NCI-H128 (cell line): ENCODE results near the gene NTM.

Experiments
- DNase-seq: peaks from one replicate; lab custom pipeline; 2025; ENCODE audit not compliant: unreplicated experiment; lab: John Stamatoyannopoulos, UW

Gene NTM

DNA sequence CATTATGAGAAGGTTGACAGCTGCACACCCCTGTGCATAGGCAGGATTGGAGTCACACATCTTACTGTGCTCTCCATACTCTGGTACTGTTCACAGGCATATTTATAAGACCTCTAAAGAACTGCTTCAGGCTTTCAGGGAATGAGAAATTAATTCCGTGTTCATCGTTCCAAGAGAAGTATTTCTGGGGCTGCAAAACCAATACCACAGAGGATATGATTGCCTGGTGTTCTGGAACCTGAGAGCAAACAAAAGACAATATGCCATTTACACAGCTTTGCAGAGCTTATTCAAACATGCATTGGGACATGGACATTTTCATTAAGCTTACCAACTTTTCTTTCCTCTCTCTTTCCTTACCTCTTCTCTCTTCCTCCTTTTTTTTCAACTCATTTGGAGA lies 388.7 kb downstream of the NTM start:
- no peak for DNase-seq

DNA sequence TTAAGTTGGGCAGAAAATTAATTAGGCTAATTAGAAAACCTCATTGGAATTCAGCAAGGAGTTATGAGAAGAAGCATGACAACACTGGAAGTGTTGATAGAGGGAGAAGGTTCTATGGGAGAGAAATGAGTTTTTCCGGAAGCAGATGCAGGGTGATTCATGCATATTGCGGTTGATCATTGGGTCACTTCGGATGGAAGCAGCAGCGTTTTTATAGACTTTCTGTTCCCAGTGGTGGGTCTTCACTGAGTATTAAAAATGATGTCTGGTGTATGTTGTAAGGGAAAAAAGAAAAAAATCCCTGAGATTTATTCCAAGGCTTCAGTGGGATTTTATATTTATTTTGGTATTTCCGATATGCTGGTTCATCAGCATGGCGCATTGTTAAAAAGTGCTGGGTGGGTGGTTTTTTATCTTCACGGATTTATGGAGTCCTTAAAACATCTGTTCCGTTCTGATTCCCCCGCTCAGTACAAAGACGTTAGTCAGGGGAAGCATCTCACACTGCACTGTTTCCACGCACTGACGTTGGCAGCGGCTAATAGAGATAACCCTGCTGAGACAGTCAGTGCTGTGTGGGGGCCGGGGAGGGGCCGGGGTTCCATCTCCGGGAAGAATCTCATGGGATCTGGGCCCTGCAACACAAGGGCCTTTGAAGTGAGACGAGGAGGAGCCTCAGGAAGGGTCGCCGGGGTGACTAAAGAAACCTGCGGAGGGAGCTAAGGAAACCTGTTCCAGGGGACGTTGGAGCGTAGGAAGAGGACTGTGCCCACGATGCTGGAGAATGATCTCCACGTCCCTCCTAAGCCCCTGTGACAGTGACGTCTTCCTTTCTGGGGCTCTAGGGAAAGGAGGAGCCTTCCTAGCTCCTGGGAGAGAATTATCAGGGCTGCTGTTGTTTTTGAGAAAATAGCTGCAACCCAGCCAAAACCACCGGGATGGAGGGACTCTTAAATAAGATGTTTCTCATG lies 390.0 kb downstream of the NTM start:
- DNase-seq = no peak

DNA sequence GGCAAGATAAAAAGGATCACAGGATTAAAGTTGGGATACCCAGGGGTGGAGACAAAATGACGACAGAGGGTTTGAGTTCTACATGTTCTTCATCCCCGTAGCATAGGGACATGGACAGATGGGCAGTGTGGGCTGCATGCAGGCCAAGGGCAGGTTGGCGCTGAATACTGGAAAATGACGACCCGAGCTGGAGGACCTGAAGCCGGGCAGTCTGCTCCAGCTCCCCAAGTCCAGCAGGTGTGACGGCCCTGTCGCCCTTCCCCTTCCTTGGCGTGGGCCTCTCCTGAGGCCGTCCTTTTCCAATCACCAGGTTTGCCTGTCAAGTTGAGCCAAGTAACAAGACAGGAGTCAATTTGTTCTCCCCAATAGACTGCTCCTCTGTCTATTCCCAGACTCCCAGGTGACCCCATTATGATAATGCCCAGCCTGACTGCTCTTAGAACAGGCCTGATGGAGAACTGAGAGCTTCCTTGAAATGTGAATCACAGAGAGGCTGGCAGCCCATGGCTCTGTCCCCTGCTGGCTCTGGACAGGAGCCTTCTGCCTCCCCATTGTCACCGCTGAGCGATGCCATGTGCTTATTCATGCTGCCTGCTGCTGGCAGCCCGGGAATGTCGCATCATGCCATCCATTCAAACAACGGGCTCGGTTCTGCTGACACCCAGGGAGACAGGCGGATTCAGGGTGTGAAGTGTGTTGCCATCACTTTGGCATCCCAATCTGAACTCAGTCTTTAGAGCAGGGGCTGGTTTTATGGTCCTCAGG lies 392.1 kb downstream of the NTM start:
- DNase-seq = no peak

DNA sequence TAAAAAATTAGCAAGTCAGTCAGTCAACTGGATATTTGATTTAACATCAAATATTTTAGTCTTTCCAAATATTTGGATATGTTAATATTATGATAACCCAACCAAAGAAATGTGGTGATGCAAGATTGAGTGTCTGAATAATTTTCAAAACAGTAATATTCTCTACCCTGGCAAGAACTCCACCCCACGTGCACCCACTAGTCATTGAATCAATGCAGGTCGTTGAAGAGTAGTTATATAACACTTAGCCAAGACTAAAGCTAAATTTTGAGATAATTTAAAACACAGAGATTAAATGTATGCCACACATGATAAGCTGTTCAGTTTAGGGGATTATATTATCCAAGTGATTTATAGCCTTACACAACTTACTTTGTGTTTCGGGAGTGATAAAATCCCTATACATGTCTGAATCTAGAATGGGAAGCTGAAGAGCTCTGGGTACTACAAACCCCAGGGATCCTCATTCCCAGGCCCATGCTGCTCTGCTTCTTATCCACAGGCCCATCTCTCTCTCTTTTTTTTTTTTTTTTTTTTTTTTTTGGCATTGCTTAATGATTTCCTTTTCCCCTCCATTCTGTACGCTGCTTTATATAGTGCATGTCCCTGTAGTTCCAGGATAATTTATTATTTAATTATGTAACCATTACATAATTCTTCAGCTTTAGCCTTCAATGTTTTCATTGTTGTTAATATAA lies 392.9 kb downstream of the NTM start:
- DNase-seq = no peak

DNA sequence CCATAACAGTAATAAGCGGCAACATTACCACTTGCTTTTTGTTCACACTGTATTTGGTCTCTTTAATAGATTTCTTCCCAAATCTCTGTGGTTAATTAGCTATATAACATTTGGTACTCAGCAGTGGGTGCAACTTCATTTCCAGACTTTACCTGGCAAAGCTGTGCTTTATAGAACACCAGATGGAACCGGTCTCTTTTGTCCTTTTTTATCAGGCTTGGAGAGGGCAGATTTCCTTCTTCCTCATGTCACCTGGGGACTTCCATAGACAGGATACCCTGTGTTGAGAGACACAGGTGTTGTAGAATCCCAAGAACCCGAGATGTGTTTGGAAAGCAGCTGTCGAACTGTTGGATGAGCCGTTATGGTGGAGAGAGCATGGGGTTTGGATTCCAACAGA lies 393.7 kb downstream of the NTM start:
- DNase-seq = no peak

DNA sequence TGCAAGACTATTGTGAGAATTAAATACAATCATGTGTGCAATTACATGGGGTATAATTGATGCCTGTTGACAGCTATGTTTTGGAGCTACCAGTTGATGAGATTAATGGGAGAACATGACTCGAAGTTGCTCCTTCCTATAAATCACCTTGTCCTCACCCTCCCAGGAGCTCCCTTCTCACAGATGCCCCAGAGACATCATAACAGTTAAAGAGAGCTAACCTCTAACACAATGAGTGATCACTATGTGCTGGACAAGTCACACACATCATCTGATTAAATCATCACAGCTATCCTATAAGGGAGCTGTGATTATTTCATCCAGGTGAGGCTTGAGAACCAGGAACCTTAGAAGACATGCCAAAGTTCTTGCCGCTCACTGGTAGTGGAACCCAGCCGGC lies 394.2 kb downstream of the NTM start:
- no peak for DNase-seq

DNA sequence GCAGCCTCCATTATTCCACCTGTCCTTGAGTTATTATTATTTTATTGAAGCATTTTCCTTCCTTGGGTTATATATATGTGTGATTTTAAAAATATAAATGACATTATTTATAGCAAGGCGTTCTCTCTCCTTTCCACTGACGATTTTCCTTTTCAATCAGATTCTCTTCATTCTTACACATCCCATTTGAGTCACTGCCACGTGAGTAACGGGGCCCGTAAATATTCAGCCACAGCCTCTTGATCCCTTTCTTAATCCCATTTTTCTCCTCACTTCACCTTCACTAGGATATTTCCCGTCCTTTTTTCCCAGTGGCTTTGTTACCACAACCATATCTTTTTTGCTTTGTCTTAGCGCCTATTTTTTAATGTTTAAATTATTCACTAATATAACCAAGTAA lies 396.2 kb downstream of the NTM start:
- DNase-seq = no peak

DNA sequence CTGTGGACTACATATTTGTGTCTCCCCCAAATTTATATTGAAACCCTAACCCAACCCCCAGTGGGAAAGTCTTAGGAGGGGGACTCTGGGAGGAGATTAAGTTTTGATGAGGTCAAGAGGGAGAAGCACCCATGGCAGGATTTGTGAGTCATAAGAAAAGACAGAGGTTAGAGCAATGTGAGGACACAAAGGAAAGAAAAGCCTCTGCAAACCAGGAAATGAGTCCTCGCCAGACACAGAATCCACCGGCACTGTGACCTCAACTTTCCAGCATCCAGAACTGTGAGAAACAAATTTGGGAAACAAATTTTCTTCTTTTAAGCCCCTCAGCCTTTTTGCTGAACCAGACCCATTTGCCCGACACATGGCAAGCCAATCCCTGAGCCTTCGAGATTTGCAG lies 397.0 kb downstream of the NTM start:
- no peak for DNase-seq

DNA sequence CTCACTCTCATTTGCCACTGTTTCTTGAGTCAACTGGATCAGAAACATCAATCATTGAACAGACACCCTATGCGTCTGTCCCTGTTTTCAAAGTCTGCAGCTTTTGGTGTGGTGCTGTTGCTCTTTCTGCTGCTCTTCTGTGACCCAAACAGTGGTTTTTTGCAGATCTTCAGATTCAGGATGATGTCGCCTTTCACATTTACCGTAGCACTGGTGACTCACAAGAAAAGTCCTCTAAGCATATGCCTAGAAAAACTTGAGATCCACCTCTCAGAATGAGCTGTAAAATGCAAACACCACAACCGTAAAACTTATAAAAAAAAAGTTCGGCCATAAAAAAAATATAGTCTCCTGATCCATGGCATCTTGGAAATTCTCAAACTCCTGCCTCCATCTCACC lies 400.4 kb downstream of the NTM start:
- no peak for DNase-seq

DNA sequence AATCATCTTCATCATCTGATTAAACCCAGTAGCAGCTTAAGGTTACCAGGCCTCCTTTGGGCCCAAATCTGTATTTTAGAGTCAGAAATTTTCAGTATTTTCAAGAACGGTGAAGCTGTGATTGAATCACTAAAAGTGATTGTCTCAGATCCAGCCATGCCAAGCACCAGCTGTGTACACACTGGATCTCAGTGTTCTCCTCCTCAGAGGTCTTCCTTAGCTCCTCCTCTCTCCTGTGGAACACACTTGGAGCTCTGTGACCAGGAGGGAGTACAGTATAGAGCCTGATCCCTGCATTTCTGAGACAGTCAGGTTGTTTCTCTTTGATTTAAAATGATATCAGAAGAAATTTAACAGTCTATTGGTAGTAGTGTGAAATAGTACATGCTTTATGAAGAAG lies 401.1 kb downstream of the NTM start:
- no peak for DNase-seq

DNA sequence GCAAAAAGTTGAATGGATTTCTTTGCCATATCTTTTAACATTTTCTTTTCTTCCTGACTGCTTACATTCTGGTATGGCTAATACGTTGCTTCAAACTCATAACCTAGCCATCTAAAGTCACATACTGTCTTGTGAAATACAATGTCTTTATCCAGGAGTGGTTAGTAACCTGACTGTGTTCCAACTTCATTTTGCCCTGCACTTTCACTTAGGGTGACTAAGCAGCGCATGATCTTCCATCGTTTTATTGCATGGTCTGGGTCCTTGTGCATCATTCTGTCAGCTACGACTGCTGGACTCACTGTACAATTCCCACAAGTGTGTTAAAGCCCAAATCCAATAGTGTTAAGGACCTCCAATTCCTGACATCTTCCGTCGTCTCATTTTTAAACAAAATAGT lies 403.2 kb downstream of the NTM start:
- DNase-seq = no peak

DNA sequence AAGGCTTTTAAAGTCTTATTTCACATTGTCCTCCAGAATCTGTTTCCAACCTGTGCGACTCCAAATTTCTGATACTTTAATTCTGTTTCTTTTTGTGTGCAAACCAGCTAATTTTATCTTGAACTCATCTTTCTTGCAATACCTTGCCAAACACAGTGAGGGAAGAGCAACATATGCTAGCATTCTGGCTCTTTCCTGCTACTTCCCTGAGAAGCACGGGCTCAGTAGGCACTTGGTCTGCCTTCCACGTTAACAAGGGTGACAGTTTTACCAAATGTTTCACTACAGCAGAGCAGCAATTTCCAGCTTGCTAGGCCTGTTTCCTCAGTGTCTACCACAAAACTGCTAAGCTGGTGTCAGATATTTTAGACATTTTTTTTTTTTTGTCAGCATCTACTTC lies 405.8 kb downstream of the NTM start:
- no peak for DNase-seq

DNA sequence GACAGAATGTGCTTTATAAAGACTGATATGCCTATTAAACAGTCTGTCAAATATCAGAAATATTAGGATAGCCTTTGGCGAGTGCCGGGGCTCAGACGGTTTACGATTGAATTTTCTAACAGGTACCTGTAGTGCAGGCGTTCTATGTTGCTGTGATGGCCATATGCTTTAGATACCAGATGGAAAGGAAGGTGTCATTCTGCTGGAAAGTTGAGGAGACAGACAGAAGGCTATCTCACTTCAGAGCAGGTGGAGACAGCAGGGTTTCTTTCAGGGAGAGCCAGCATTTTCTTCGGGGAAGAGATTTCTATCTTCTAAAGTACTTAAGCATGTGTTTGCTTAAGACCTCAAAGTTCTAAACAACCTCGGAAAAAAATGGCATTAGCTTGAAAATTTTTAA lies 415.4 kb downstream of the NTM start:
- no peak for DNase-seq

DNA sequence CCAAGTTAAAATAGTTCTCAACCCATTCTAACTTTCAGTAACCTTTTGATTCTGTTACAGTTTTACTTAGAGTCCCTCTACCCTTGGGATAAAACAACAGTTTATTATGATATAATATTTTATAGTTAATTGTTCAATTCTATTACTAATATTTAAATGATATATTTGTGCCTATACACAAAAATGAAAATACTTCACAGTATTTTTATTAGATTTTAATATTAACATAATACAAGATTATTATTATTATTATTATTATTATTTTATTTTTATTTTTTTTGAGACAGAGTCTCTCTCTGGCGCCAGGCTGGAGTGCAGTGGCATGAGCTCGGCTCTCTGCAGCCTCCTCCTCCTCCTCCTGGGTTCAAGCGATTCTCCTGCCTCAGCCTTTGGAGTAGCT lies 416.7 kb downstream of the NTM start:
- DNase-seq = no peak

DNA sequence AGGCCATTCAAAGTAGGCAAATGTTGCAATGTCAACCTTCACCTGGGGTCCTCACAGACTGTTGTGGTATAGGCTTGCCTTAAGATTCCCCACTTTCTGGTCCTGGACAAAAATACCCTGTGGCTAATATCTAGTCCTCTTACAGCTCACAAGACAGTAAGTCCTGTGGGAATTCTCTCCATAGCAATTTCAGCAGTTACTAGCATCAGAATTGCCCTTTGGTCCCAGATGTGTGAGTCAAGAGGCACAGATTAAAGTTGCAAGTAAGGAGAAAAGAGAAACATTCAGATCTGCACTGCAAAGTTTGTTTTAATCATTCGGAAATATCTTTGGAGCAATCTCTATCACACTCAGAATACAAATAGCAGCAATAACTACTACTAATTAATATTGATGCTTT lies 420.2 kb downstream of the NTM start:
- no peak for DNase-seq

DNA sequence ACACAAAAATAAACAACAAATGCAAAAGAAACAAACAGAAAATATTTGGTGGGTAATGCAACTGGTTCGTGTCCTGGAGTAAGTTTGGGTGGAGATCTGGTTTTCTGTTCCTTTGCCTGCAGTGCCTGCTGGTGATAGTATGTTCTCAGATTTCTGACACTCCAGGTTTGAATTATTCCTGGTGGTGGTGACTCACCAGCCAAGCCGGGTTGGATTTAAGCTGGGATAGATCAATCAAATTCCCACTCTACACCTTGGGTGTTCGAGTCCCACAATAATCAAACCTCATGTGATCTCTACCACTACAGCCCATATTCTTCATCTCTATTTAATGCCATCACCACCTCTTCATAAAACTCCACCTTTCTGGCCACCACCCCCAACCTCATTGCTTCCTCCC lies 421.8 kb downstream of the NTM start:
- no peak for DNase-seq

DNA sequence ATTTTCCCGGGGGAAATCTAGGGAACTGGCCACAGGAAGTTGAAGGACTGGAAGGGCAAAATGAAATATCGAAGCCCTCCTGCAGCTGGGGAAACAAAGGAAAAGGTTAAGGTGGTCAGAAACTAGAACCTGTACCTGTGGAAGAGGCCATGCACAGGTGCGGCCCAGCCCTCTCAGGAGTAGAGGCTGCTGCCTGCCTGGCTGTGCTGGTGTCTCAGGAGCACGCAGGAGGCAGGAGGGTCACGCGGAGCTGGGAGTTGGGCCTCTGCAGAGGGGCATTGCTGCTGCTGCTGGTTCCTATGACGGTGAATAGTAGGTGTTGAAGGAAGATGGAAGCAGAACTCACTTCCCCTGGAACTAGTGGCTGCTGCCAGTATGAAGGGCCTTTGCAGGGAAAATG lies 425.7 kb downstream of the NTM start:
- no peak for DNase-seq

DNA sequence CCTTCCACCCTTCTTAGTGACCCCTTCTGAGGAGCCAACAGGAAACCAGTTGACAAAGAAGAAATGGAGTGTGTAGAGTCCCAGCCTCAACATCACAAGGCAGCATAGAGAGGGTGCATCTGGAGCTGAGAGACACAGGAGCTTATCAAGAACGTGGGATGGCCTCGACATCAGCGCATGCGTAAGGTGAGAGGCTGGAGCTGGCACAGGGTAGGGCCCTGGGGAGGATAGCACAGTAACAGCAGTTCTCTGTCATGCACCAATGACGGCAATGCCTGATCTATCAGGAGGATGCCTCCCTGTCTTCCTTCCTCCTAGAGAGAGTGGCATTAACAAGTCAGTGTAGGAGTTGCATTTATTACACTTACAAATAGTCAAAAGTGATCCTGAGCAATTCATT lies 426.1 kb downstream of the NTM start:
- DNase-seq = no peak

DNA sequence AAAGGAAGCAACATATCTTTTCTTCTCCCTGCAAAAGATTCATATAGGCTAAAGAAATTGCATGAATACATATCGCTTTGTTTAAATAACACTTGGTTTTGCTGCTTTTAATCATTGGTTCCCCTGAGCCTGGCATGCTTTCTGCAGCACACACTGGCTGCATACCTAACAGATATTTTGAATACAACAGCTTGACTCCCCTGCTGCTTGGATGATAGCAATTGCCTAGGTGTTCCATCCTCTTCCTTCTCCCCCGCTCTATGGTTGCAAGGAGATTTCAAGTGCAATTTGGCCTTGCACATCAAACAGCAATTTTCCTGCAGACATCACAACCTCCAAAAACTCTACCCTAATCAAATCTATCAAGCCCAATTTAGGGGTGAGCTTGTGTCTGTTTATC lies 430.0 kb downstream of the NTM start:
- DNase-seq = no peak

DNA sequence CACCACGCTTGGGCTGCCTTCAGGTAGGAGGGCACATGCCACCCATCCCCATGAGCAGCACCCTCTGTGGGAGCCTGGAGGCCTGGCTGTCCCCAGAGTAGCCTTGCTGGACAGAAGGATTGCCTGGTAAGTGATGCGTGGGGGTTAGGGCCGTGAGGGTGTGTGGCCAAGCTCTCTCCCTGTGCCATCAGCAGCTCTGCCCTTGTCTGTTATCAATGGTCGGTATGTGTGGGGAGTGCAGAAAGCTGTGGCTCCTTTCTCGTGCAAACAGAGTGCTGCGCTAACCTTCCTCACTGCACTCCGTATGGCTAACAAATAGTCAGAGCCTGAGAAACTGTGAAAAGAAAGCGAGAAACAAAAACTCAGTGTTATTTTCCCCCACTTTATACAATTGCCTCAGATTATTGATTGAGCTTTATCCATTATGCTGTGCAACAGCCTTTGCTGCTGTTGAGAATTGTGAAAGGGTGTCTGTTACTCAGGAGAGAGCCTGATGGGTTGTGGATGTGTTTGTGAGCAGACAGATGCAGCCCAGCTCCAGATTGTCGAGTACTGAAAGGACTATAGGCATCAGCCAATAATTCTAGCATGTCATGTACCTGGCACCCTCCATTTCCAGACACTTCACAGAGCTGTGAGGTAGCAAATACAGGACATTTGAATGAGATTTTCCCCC lies 432.2 kb downstream of the NTM start:
- DNase-seq = no peak

DNA sequence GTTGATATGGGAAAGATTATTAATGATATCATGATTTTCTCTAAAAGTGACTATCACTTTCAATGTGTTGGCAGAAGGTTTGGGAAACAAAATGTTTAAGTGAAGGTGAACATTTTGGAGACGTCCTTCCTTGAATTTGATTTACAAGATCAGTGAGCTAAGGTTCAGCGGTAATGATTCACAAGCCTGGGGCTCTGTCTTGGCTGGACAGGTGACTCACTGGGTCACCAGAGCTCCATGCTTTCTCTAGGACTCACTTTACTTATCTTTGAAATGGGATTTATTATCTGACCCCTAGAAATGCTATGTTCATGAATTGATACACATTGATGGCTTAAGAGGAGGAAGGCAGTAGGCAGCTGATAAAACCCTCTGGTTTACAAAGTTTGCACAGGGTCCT lies 437.5 kb downstream of the NTM start:
- DNase-seq = no peak
